T1000 (cell line): ENCODE results near the gene DNAJB6.
A peak's percentile ranks its signal among the peaks of the same experiment; 100 is the strongest.
"Not testable (repeated sequence)": the region's sequence is repeated elsewhere in the genome, so short reads cannot be mapped to it uniquely, and the experiment has no call there.

Source experiments
- DNase-seq: peaks from one replicate; lab custom pipeline; 2025; ENCODE audit warnings: mixed read lengths; lab: John Stamatoyannopoulos, UW

Gene DNAJB6

GRCh38 chr7:157323401-157323800, 13.4 kb upstream of the DNAJB6 start:
- no peak for DNase-seq

- no peak for DNase-seq
Measured at GRCh38 chr7:157329447-157329846, 7.4 kb upstream of the DNAJB6 start.

GRCh38 chr7:157330567-157330966, 6.2 kb upstream of the DNAJB6 start:
- DNase-seq, result not testable (repeated sequence)

GRCh38 chr7:157331049-157331448, 5.8 kb upstream of the DNAJB6 start:
- not testable (repeated sequence) for DNase-seq

- no peak for DNase-seq
Measured at GRCh38 chr7:157335236-157335635, 1.6 kb upstream of the DNAJB6 start.

- no peak for DNase-seq
Measured at GRCh38 chr7:157335991-157336382, 817 bp upstream of the DNAJB6 start.

GRCh38 chr7:157337316-157338149, 729 bp downstream of the DNAJB6 start:
- no peak for DNase-seq

- DNase-seq, result peak; percentile 22
Measured at GRCh38 chr7:157339777-157340677, 3.2 kb downstream of the DNAJB6 start.

- DNase-seq, result no peak
Measured at GRCh38 chr7:157347217-157347904, 10.6 kb downstream of the DNAJB6 start.

GRCh38 chr7:157348548-157348947, 11.7 kb downstream of the DNAJB6 start:
- no peak for DNase-seq

GRCh38 chr7:157352516-157352915, 15.7 kb downstream of the DNAJB6 start:
- no peak for DNase-seq

GRCh38 chr7:157355784-157356511, 19.1 kb downstream of the DNAJB6 start:
- DNase-seq, result no peak

- DNase-seq, result no peak
Measured at GRCh38 chr7:157357129-157358040, 20.6 kb downstream of the DNAJB6 start.

- DNase-seq, result no peak
Measured at GRCh38 chr7:157358041-157358752, 21.4 kb downstream of the DNAJB6 start.

GRCh38 chr7:157358753-157359096, 21.9 kb downstream of the DNAJB6 start:
- no peak for DNase-seq

GRCh38 chr7:157359581-157359980, 22.8 kb downstream of the DNAJB6 start:
- no peak for DNase-seq

GRCh38 chr7:157360483-157361025, 23.8 kb downstream of the DNAJB6 start:
- DNase-seq, result no peak

GRCh38 chr7:157361537-157361936, 24.7 kb downstream of the DNAJB6 start:
- no peak for DNase-seq

GRCh38 chr7:157362729-157363128, 25.9 kb downstream of the DNAJB6 start:
- no peak for DNase-seq

GRCh38 chr7:157366722-157367121, 29.9 kb downstream of the DNAJB6 start:
- DNase-seq, result no peak
